ENCODE measurements around the gene CBFB. TPM values are rescaled to one million over a fixed set of nuclear protein-coding genes. Genes with fewer than 3 reads are reported as not detected.

Gene CBFB
- total and polyA plus RNA-seq, 2 experiments from 2014 or later: 26.1 to 26.9 TPM

DNA sequence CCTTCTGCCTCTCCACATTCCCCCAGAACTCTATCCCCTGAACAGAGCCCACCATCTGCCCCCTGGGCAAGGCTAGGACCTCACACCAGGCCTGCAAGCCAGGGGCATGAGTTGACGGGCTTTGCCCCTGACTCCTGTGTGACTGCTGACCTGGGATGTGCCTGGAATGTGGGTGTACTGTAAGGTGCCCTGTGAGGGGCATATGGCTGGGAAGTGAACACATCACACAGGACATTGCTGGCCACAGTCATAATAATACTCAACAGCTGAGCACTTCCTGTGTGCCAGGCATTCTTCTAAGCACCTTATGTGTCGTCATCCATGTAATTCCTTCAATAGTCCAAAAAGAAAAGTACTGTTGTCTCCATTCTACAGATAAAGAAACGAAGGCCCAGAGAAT, 27.2 kb upstream of the CBFB start (continued):
- TF ChIP-seq, protein P1, sequence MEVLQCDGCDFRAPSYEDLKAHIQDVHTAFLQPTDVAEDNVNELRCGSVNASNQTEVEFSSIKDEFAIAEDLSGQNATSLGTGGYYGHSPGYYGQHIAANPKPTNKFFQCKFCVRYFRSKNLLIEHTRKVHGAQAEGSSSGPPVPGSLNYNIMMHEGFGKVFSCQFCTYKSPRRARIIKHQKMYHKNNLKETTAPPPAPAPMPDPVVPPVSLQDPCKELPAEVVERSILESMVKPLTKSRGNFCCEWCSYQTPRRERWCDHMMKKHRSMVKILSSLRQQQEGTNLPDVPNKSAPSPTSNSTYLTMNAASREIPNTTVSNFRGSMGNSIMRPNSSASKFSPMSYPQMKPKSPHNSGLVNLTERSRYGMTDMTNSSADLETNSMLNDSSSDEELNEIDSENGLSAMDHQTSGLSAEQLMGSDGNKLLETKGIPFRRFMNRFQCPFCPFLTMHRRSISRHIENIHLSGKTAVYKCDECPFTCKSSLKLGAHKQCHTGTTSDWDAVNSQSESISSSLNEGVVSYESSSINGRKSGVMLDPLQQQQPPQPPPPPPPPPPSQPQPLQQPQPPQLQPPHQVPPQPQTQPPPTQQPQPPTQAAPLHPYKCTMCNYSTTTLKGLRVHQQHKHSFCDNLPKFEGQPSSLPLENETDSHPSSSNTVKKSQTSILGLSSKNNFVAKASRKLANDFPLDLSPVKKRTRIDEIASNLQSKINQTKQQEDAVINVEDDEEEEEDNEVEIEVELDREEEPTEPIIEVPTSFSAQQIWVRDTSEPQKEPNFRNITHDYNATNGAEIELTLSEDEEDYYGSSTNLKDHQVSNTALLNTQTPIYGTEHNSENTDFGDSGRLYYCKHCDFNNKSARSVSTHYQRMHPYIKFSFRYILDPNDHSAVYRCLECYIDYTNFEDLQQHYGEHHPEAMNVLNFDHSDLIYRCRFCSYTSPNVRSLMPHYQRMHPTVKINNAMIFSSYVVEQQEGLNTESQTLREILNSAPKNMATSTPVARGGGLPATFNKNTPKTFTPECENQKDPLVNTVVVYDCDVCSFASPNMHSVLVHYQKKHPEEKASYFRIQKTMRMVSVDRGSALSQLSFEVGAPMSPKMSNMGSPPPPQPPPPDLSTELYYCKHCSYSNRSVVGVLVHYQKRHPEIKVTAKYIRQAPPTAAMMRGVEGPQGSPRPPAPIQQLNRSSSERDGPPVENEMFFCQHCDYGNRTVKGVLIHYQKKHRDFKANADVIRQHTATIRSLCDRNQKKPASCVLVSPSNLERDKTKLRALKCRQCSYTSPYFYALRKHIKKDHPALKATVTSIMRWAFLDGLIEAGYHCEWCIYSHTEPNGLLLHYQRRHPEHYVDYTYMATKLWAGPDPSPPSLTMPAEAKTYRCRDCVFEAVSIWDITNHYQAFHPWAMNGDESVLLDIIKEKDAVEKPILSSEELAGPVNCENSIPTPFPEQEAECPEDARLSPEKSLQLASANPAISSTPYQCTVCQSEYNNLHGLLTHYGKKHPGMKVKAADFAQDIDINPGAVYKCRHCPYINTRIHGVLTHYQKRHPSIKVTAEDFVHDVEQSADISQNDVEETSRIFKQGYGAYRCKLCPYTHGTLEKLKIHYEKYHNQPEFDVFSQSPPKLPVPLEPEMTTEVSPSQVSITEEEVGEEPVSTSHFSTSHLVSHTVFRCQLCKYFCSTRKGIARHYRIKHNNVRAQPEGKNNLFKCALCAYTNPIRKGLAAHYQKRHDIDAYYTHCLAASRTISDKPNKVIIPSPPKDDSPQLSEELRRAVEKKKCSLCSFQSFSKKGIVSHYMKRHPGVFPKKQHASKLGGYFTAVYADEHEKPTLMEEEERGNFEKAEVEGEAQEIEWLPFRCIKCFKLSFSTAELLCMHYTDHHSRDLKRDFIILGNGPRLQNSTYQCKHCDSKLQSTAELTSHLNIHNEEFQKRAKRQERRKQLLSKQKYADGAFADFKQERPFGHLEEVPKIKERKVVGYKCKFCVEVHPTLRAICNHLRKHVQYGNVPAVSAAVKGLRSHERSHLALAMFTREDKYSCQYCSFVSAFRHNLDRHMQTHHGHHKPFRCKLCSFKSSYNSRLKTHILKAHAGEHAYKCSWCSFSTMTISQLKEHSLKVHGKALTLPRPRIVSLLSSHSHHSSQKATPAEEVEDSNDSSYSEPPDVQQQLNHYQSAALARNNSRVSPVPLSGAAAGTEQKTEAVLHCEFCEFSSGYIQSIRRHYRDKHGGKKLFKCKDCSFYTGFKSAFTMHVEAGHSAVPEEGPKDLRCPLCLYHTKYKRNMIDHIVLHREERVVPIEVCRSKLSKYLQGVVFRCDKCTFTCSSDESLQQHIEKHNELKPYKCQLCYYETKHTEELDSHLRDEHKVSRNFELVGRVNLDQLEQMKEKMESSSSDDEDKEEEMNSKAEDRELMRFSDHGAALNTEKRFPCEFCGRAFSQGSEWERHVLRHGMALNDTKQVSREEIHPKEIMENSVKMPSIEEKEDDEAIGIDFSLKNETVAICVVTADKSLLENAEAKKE (CRISPR knock-in tag; IDR thresholded peaks at IDR 0.05): no peak
- TF ChIP-seq JUNB (IDR thresholded peaks at IDR 0.05; ENCODE audit: unreplicated experiment): no peak
- TF ChIP-seq, protein P2, sequence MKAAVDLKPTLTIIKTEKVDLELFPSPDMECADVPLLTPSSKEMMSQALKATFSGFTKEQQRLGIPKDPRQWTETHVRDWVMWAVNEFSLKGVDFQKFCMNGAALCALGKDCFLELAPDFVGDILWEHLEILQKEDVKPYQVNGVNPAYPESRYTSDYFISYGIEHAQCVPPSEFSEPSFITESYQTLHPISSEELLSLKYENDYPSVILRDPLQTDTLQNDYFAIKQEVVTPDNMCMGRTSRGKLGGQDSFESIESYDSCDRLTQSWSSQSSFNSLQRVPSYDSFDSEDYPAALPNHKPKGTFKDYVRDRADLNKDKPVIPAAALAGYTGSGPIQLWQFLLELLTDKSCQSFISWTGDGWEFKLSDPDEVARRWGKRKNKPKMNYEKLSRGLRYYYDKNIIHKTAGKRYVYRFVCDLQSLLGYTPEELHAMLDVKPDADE (IDR thresholded peaks at IDR 0.05): no peak
- TF ChIP-seq CREB1 (CRISPR knock-in tag; IDR thresholded peaks at IDR 0.05; ENCODE audit: low read depth): no peak
- TF ChIP-seq ZNF331 (CRISPR knock-in tag; IDR thresholded peaks at IDR 0.05; ENCODE audit: low read depth): no peak
- no peak for TF ChIP-seq ZNF114 (CRISPR knock-in tag; IDR thresholded peaks at IDR 0.05)
- TF ChIP-seq, protein P3, sequence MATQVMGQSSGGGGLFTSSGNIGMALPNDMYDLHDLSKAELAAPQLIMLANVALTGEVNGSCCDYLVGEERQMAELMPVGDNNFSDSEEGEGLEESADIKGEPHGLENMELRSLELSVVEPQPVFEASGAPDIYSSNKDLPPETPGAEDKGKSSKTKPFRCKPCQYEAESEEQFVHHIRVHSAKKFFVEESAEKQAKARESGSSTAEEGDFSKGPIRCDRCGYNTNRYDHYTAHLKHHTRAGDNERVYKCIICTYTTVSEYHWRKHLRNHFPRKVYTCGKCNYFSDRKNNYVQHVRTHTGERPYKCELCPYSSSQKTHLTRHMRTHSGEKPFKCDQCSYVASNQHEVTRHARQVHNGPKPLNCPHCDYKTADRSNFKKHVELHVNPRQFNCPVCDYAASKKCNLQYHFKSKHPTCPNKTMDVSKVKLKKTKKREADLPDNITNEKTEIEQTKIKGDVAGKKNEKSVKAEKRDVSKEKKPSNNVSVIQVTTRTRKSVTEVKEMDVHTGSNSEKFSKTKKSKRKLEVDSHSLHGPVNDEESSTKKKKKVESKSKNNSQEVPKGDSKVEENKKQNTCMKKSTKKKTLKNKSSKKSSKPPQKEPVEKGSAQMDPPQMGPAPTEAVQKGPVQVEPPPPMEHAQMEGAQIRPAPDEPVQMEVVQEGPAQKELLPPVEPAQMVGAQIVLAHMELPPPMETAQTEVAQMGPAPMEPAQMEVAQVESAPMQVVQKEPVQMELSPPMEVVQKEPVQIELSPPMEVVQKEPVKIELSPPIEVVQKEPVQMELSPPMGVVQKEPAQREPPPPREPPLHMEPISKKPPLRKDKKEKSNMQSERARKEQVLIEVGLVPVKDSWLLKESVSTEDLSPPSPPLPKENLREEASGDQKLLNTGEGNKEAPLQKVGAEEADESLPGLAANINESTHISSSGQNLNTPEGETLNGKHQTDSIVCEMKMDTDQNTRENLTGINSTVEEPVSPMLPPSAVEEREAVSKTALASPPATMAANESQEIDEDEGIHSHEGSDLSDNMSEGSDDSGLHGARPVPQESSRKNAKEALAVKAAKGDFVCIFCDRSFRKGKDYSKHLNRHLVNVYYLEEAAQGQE (IDR thresholded peaks at IDR 0.05; ENCODE audit: unreplicated experiment): no peak
- TF ChIP-seq STAT1 (IDR thresholded peaks at IDR 0.05; ENCODE audit: unreplicated experiment): no peak
- no peak for TF ChIP-seq EZH2 (IDR thresholded peaks at IDR 0.05; ENCODE audit: low read depth, unreplicated experiment)
- no peak for TF ChIP-seq NANOG (IDR thresholded peaks at IDR 0.05; ENCODE audit: borderline replicate concordance)
- TF ChIP-seq, protein P4, sequence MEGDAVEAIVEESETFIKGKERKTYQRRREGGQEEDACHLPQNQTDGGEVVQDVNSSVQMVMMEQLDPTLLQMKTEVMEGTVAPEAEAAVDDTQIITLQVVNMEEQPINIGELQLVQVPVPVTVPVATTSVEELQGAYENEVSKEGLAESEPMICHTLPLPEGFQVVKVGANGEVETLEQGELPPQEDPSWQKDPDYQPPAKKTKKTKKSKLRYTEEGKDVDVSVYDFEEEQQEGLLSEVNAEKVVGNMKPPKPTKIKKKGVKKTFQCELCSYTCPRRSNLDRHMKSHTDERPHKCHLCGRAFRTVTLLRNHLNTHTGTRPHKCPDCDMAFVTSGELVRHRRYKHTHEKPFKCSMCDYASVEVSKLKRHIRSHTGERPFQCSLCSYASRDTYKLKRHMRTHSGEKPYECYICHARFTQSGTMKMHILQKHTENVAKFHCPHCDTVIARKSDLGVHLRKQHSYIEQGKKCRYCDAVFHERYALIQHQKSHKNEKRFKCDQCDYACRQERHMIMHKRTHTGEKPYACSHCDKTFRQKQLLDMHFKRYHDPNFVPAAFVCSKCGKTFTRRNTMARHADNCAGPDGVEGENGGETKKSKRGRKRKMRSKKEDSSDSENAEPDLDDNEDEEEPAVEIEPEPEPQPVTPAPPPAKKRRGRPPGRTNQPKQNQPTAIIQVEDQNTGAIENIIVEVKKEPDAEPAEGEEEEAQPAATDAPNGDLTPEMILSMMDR (conservative IDR thresholded peaks at IDR 0.05; ENCODE audit: low read depth in 2 of 2): no peak

Measured in GM23338 (cell line).